ENCODE data around the gene BLACAT1. TPM values are rescaled to one million over a fixed set of nuclear protein-coding genes. Genes with fewer than 3 reads are reported as not detected.

The BLACAT1 gene
- total RNA-seq, 1 experiment from 2014 or later, result 0.34 TPM

GRCh38 chr1:205444931-205445645 lies 10.8 kb downstream of the BLACAT1 start:
- POLR2A ChIA-PET, result interaction anchor here (0.6 kb wide), 1 partner anchor 269 kb away, joined by 10 read pairs; no protein-coding TSS in a partner anchor
- peaks cover 19% of the 10 kb centered on the region for H3K4me1 ChIP-seq
- Mint-ChIP-seq H3K27me3 (ENCODE audit: insufficient read depth, unreplicated experiment) (no peaks in the 10 kb centered on the region), H3K4me1 (ENCODE audit: low read depth, unreplicated experiment) (peaks cover 12% of the 10 kb centered on the region), H3K27ac (ENCODE audit: unreplicated experiment) (no peak overlapping the region), H3K36me3 (ENCODE audit: insufficient read depth, unreplicated experiment) (no peaks in the 10 kb centered on the region), H3K9me3 (ENCODE audit: unreplicated experiment) (no peaks in the 10 kb centered on the region), H3K4me3 (ENCODE audit: unreplicated experiment) (no peak overlapping the region)
- DNase-seq, result no peak
- H3K27me3 ChIP-seq (replicated peaks; ENCODE audit: control insufficient read depth, insufficient read depth, low read length), result no peaks in the 10 kb centered on the region
- no peak overlapping the region for H3K4me3 ChIP-seq (ENCODE audit: low read depth, low read length)
- no peaks in the 10 kb centered on the region for H3K9me3 ChIP-seq
- H3K36me3 ChIP-seq (ENCODE audit: control insufficient read depth, insufficient read depth, low read length), result no peaks in the 10 kb centered on the region
- CTCF ChIA-PET, result no interaction called here
- BruUV-seq (replicated peaks), result no TSS peak
- intact Hi-C loops (cut with micrococcal nuclease; ENCODE audit: unreplicated experiment), result no loop called here
- TF ChIP-seq CTCF (IDR thresholded peaks at IDR 0.05; ENCODE audit: insufficient read depth in 1 of 2, low read depth in 1 of 2, low read length in 1 of 2, severe bottlenecking in 1 of 2, unreplicated experiment in 1 of 2), result no peak

- H3K36me3 ChIP-seq (ENCODE audit: control insufficient read depth, insufficient read depth, low read length), result no peaks in the 10 kb centered on the region
- no peak for DNase-seq
- intact Hi-C loops (cut with micrococcal nuclease; ENCODE audit: unreplicated experiment), result no loop called here
- H3K4me1 ChIP-seq, result peaks cover 15% of the 10 kb centered on the region
- Mint-ChIP-seq H3K27ac (ENCODE audit: unreplicated experiment) (no peak overlapping the region), H3K4me1 (ENCODE audit: low read depth, unreplicated experiment) (peaks cover 8% of the 10 kb centered on the region), H3K4me3 (ENCODE audit: unreplicated experiment) (no peak overlapping the region), H3K36me3 (ENCODE audit: insufficient read depth, unreplicated experiment) (no peaks in the 10 kb centered on the region), H3K27me3 (ENCODE audit: insufficient read depth, unreplicated experiment) (no peaks in the 10 kb centered on the region), H3K9me3 (ENCODE audit: unreplicated experiment) (no peaks in the 10 kb centered on the region)
- BruUV-seq (replicated peaks), result no TSS peak
- H3K27me3 ChIP-seq (replicated peaks; ENCODE audit: control insufficient read depth, insufficient read depth, low read length), result no peaks in the 10 kb centered on the region
- CTCF ChIA-PET, result no interaction called here
- no peak overlapping the region for H3K4me3 ChIP-seq (ENCODE audit: low read depth, low read length)
- H3K9me3 ChIP-seq, result no peaks in the 10 kb centered on the region
- POLR2A ChIA-PET, result interaction anchor here (0.6 kb wide), 1 partner anchor 270 kb away, joined by 10 read pairs; no protein-coding TSS in a partner anchor
- TF ChIP-seq CTCF (IDR thresholded peaks at IDR 0.05; ENCODE audit: insufficient read depth in 1 of 2, low read depth in 1 of 2, low read length in 1 of 2, severe bottlenecking in 1 of 2, unreplicated experiment in 1 of 2), result no peak
Measured at GRCh38 chr1:205444300-205444930, 11.4 kb downstream of the BLACAT1 start.

GRCh38 chr1:205443585-205444299 lies 12.1 kb downstream of the BLACAT1 start:
- H3K4me3 ChIP-seq (ENCODE audit: low read depth, low read length), result no peak overlapping the region
- H3K4me3 Mint-ChIP-seq (ENCODE audit: unreplicated experiment), result no peak overlapping the region
- no peaks in the 10 kb centered on the region for H3K27me3 ChIP-seq (replicated peaks; ENCODE audit: control insufficient read depth, insufficient read depth, low read length)
- ChIA-PET POLR2A (no interaction called here), CTCF (no interaction called here)
- peaks cover 9% of the 10 kb centered on the region for H3K4me1 ChIP-seq
- H3K27ac Mint-ChIP-seq (ENCODE audit: unreplicated experiment), result no peak overlapping the region
- no peak for TF ChIP-seq CTCF (IDR thresholded peaks at IDR 0.05; ENCODE audit: insufficient read depth in 1 of 2, low read depth in 1 of 2, low read length in 1 of 2, severe bottlenecking in 1 of 2, unreplicated experiment in 1 of 2)
- H3K27me3 Mint-ChIP-seq (ENCODE audit: insufficient read depth, unreplicated experiment), result no peaks in the 10 kb centered on the region
- no peaks in the 10 kb centered on the region for H3K9me3 ChIP-seq
- no peaks in the 10 kb centered on the region for H3K36me3 Mint-ChIP-seq (ENCODE audit: insufficient read depth, unreplicated experiment)
- H3K36me3 ChIP-seq (ENCODE audit: control insufficient read depth, insufficient read depth, low read length), result no peaks in the 10 kb centered on the region
- H3K4me1 Mint-ChIP-seq (ENCODE audit: low read depth, unreplicated experiment), result peaks cover 6% of the 10 kb centered on the region
- BruUV-seq (replicated peaks), result no TSS peak
- no peaks in the 10 kb centered on the region for H3K9me3 Mint-ChIP-seq (ENCODE audit: unreplicated experiment)
- intact Hi-C loops (cut with micrococcal nuclease; ENCODE audit: unreplicated experiment), result no loop called here
- DNase-seq, result no peak

Measured in Caco-2 (cell line).